Mesenchymal stem cell (in vitro differentiated cells and primary cell): ENCODE measurements around the gene IRAK1BP1.

Source experiments
- DNase-seq: peaks from one replicate; pipeline ENCODE4 v3.0.0-alpha.2; 2013
- H2AFZ ChIP-seq: one replicate; pipeline ENCODE4 v1.6.1; 2013; ENCODE audit warnings: low read depth, mild to moderate bottlenecking, control low read depth, inconsistent platforms, low read length, moderate library complexity
- H2AK5ac ChIP-seq: 2 replicates; pipeline ENCODE4 v1.6.1; 2013; ENCODE audit warnings: low read length, moderate library complexity, mild to moderate bottlenecking, inconsistent platforms; ENCODE audit not compliant: severe bottlenecking
- H2BK120ac ChIP-seq: one replicate; pipeline ENCODE4 v1.6.1; 2013; ENCODE audit warnings: low read depth, mild to moderate bottlenecking, inconsistent platforms, low read length, moderate library complexity
- H2BK12ac ChIP-seq, 2 experiments: one replicate each; pipeline ENCODE4 v1.6.1; 2013; ENCODE audit warnings: inconsistent platforms in 2 of 2, low read length in 2 of 2, mild to moderate bottlenecking in 2 of 2, moderate library complexity in 2 of 2, control low read depth in 1 of 2
- H2BK15ac ChIP-seq: one replicate; pipeline ENCODE4 v1.6.1; 2013; ENCODE audit warnings: mild to moderate bottlenecking, low read depth, inconsistent platforms; ENCODE audit not compliant: poor library complexity, severe bottlenecking
- H2BK5ac ChIP-seq: 2 replicates; pipeline ENCODE4 v1.6.1; 2013; ENCODE audit warnings: low read depth, mild to moderate bottlenecking, low read length, control low read depth, inconsistent platforms; ENCODE audit not compliant: poor library complexity, severe bottlenecking
- H3K14ac ChIP-seq, 2 experiments: one replicate each; pipeline ENCODE4 v1.6.1; 2013; ENCODE audit warnings: inconsistent platforms in 2 of 2, low read length in 2 of 2, control low read depth in 1 of 2, mild to moderate bottlenecking in 1 of 2, moderate library complexity in 1 of 2
- H3K18ac ChIP-seq, 2 experiments: one replicate each; pipeline ENCODE4 v1.6.1; 2013; ENCODE audit warnings: inconsistent platforms in 2 of 2, low read length in 2 of 2, control low read depth in 1 of 2, low read depth in 1 of 2, mild to moderate bottlenecking in 1 of 2
- H3K23ac ChIP-seq, 2 experiments: one replicate each; pipeline ENCODE4 v1.6.1; 2013; ENCODE audit warnings: inconsistent platforms in 2 of 2, low read length in 2 of 2, mild to moderate bottlenecking in 2 of 2, moderate library complexity in 2 of 2, control low read depth in 1 of 2
- H3K27ac ChIP-seq: 2 replicates; pipeline ENCODE4 v1.5.1; 2013; ENCODE audit warnings: mild to moderate bottlenecking, moderate library complexity, low read length, control low read depth, inconsistent platforms; ENCODE audit not compliant: poor library complexity, severe bottlenecking
- H3K27me3 ChIP-seq, 2 experiments: 2 replicates each; pipeline versions ENCODE4 v1.6.1 to v1.7.0; 2013; ENCODE audit warnings: low read length in 2 of 2, mild to moderate bottlenecking in 2 of 2, moderate library complexity in 2 of 2, control low read depth in 1 of 2, inconsistent platforms in 1 of 2; ENCODE audit not compliant: control insufficient read depth in 1 of 2, insufficient read depth in 1 of 2
- H3K36me3 ChIP-seq, 2 experiments: 2 replicates each; pipeline versions ENCODE4 v1.6.1 to v1.7.0; 2013; ENCODE audit warnings: low read length in 2 of 2, control low read depth in 1 of 2, inconsistent platforms in 1 of 2, low read depth in 1 of 2, mild to moderate bottlenecking in 1 of 2; ENCODE audit not compliant: insufficient read depth in 2 of 2, control insufficient read depth in 1 of 2
- H3K4ac ChIP-seq, 2 experiments: one replicate each; pipeline ENCODE4 v1.6.1; 2013; ENCODE audit warnings: inconsistent platforms in 2 of 2, low read length in 2 of 2, mild to moderate bottlenecking in 2 of 2, moderate library complexity in 2 of 2, control low read depth in 1 of 2, low read depth in 1 of 2
- H3K4me1 ChIP-seq: 2 replicates; pipeline ENCODE4 v1.6.1; 2013; ENCODE audit warnings: low read depth, low read length, control low read depth; ENCODE audit not compliant: control insufficient read depth, insufficient read depth
- H3K4me2 ChIP-seq: 2 replicates; pipeline ENCODE4 v1.6.1; 2013; ENCODE audit warnings: low read length, mild to moderate bottlenecking, inconsistent platforms; ENCODE audit not compliant: poor library complexity, severe bottlenecking
- H3K4me3 ChIP-seq, 2 experiments: 2 replicates each; pipeline versions ENCODE4 v1.5.1 to v1.7.0; 2013; ENCODE audit warnings: low read length in 2 of 2, mild to moderate bottlenecking in 2 of 2, control low read depth in 1 of 2, low read depth in 1 of 2; ENCODE audit not compliant: insufficient read depth in 1 of 2
- H3K79me1 ChIP-seq: replicated peaks from 2 replicates; pipeline ENCODE4 v1.6.1; 2013; ENCODE audit warnings: mild to moderate bottlenecking, control low read depth, low read length, inconsistent platforms; ENCODE audit not compliant: poor library complexity, severe bottlenecking
- H3K9ac ChIP-seq: 2 replicates; pipeline ENCODE4 v1.7.0; 2013; ENCODE audit warnings: mild to moderate bottlenecking, low read length, moderate library complexity
- H3K9me3 ChIP-seq: 2 replicates; pipeline ENCODE4 v1.7.0; 2013; ENCODE audit warnings: mild to moderate bottlenecking, low read length; ENCODE audit not compliant: control insufficient read depth
- H4K8ac ChIP-seq: one replicate; pipeline ENCODE4 v1.6.1; 2013; ENCODE audit warnings: inconsistent platforms, mild to moderate bottlenecking, low read length, moderate library complexity
- H4K91ac ChIP-seq: one replicate; pipeline ENCODE4 v1.6.1; 2013; ENCODE audit warnings: mild to moderate bottlenecking, low read length, inconsistent platforms
- WGBS: methylation state at CpG from one replicate; pipeline ENCODE4 v1.1.7; 2013; ENCODE audit warnings: mixed read lengths; 5-methylcytosine and 5-hydroxymethylcytosine counted together

Gene IRAK1BP1

GRCh38 chr6:78841111-78841510 lies 26.2 kb upstream of the IRAK1BP1 start:
- no peak overlapping the region for H3K4me3 ChIP-seq

GRCh38 chr6:78842953-78843352 lies 24.4 kb upstream of the IRAK1BP1 start:
- Histone ChIP-seq H2AFZ (no peak overlapping the region), H3K4me3 (no peak overlapping the region), H2BK15ac (no peak overlapping the region), H2BK5ac (no peak overlapping the region), H3K18ac (no peak overlapping the region), H3K27me3 (no peaks in the 10 kb centered on the region), H2AK5ac (no peak overlapping the region), H3K4me1 (no peaks in the 10 kb centered on the region), H3K9ac (no peak overlapping the region), H3K4me2 (no peak overlapping the region), H3K23ac (no peak overlapping the region), H3K79me1 (no peaks in the 10 kb centered on the region), H2BK12ac (no peak overlapping the region), H3K27ac (no peak overlapping the region), H3K14ac (no peak overlapping the region), H3K9me3 (no peaks in the 10 kb centered on the region), H4K91ac (no peak overlapping the region), H3K36me3 (no peaks in the 10 kb centered on the region), H4K8ac (no peak overlapping the region), H3K4ac (no peak overlapping the region), H2BK120ac (no peak overlapping the region)
- no peak for DNase-seq

More at GRCh38 chr6:78841111-78841510, 26.2 kb upstream of the IRAK1BP1 start:
- no peak overlapping the region for H2AFZ ChIP-seq
- H3K36me3 ChIP-seq = no peaks in the 10 kb centered on the region
- no peak overlapping the region for H3K23ac ChIP-seq
- H3K4ac ChIP-seq = no peak overlapping the region
- H2BK120ac ChIP-seq = no peak overlapping the region
- H3K79me1 ChIP-seq = no peaks in the 10 kb centered on the region
- no peak overlapping the region for H2BK5ac ChIP-seq
- H3K4me1 ChIP-seq = no peaks in the 10 kb centered on the region
- no peak overlapping the region for H4K8ac ChIP-seq
- H3K27me3 ChIP-seq = no peaks in the 10 kb centered on the region
- H3K14ac ChIP-seq = no peak overlapping the region
- H2BK15ac ChIP-seq = no peak overlapping the region
- H4K91ac ChIP-seq = no peak overlapping the region
- DNase-seq = no peak
- no peak overlapping the region for H3K18ac ChIP-seq
- H2AK5ac ChIP-seq = no peak overlapping the region
- H3K9me3 ChIP-seq = no peaks in the 10 kb centered on the region
- no peak overlapping the region for H3K9ac ChIP-seq
- no peak overlapping the region for H3K4me2 ChIP-seq
- H2BK12ac ChIP-seq = no peak overlapping the region
- no peak overlapping the region for H3K27ac ChIP-seq

- Histone ChIP-seq H2AFZ (no peak overlapping the region), H3K79me1 (no peaks in the 10 kb centered on the region), H2BK15ac (no peak overlapping the region), H3K9me3 (no peaks in the 10 kb centered on the region), H2BK5ac (no peak overlapping the region), H3K4me3 (no peak overlapping the region), H3K27me3 (no peaks in the 10 kb centered on the region), H3K23ac (no peak overlapping the region), H2BK120ac (no peak overlapping the region), H4K8ac (no peak overlapping the region), H3K27ac (no peak overlapping the region), H3K36me3 (no peaks in the 10 kb centered on the region), H3K4me1 (no peaks in the 10 kb centered on the region), H3K4ac (no peak overlapping the region), H3K4me2 (no peak overlapping the region), H2AK5ac (no peak overlapping the region), H3K9ac (no peak overlapping the region), H2BK12ac (no peak overlapping the region), H3K18ac (no peak overlapping the region), H3K14ac (no peak overlapping the region), H4K91ac (no peak overlapping the region)
- 73% methylated on average over 1 of the region's 2 CpGs for WGBS
- no peak for DNase-seq
Observed at GRCh38 chr6:78844899-78845298, 22.5 kb upstream of the IRAK1BP1 start.

DNA sequence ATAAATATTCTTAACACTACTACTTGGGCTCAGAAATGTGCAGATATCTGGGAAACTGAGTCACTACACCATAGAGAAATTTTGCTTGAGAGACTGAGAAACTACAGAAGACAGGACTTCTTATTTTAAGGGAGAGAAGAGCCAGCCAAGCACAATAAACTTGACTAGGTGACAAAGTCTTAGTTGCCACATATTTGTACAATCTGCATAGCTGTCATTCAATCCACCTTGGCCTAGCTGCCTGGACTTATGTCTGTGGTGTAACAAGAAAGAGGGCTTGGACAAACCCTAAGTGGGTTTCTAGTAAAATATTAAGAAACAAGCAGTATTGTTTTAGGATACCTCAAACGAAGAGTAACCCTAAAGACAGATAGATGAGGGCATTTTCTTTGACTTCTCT lies 21.8 kb upstream of the IRAK1BP1 start:
- no peak overlapping the region for H3K23ac ChIP-seq
- H3K27ac ChIP-seq = no peak overlapping the region
- no peaks in the 10 kb centered on the region for H3K79me1 ChIP-seq
- no peak overlapping the region for H3K4me3 ChIP-seq
- no peak overlapping the region for H4K91ac ChIP-seq
- H3K36me3 ChIP-seq = no peaks in the 10 kb centered on the region
- no peak overlapping the region for H2BK120ac ChIP-seq
- no peak for DNase-seq
- H3K18ac ChIP-seq = no peak overlapping the region
- no peak overlapping the region for H2AFZ ChIP-seq
- H3K9ac ChIP-seq = no peak overlapping the region
- no peak overlapping the region for H2BK5ac ChIP-seq
- H2AK5ac ChIP-seq = no peak overlapping the region
- no peaks in the 10 kb centered on the region for H3K4me1 ChIP-seq
- no peak overlapping the region for H2BK15ac ChIP-seq
- H3K4ac ChIP-seq = no peak overlapping the region
- H2BK12ac ChIP-seq = no peak overlapping the region
- WGBS = no CpG with 5 or more reads among the region's 1 CpG
- H3K27me3 ChIP-seq = no peaks in the 10 kb centered on the region
- H3K9me3 ChIP-seq = no peaks in the 10 kb centered on the region
- no peak overlapping the region for H3K4me2 ChIP-seq
- H3K14ac ChIP-seq = no peak overlapping the region
- no peak overlapping the region for H4K8ac ChIP-seq
